Amygdala (tissue), 56 donors: ENCODE results near the gene SMARCAL1.

ENCODE experiments used
- DNase-seq, 56 donors: peaks; one replicate each; lab custom pipeline; 2025; lab: John Stamatoyannopoulos, UW

Gene SMARCAL1

DNA sequence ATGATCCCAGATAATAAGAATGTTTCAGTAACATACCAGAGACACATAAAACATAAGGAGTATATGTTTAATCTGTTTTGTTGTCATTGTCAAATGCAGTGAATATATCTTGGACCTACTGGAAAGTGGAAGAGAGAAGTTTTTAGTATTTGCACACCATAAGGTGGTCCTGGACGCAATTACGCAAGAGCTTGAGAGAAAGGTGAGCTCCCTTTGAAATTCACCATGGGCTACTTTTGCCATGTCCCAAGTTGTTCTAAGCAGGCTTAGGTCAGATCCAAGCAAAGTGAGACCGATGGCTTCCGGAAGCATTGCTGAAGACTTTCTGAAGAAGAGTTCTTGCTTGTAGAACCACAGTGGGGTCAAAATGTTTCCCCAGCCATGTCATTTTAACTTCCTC lies 55.6 kb downstream of the SMARCAL1 start:
- no peak for DNase-seq

DNA sequence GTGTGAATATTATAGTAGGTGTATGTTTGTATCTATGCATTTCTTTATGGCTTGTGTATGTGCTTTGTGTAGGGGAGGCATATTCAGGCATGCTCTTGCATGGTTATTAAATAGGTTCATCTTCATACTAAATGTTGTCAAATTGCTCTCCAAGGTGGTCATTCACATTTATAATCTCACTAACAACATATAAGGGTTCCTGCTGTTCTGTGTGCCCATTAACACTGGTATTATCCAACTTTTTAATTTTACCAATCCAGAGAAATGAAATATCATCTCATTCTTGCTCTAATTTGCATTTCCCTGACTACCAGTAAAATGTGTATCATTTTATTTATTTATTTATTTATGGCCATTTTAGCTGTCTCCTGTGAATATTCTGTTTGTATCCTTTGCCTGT lies 57.4 kb downstream of the SMARCAL1 start:
- no peak for DNase-seq

DNA sequence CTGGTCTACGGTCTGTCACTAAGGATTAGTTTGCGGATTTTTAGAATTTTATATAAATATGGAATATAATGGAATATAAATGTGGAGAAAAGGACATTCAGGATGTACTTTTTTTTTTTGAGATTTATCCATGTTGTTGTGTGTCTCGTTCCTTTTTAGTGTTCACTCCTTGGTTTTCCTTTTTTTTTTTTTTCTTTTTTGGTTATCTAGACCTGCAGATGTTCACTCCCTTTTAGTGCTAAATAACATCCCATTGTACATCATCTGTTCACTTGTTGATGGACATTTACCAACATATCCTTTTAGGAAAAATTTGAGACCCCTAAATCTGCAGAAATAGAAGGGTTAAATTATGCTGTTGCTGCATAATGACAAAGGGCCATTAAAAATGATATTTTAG lies 60.9 kb downstream of the SMARCAL1 start:
- DNase-seq: no peak

DNA sequence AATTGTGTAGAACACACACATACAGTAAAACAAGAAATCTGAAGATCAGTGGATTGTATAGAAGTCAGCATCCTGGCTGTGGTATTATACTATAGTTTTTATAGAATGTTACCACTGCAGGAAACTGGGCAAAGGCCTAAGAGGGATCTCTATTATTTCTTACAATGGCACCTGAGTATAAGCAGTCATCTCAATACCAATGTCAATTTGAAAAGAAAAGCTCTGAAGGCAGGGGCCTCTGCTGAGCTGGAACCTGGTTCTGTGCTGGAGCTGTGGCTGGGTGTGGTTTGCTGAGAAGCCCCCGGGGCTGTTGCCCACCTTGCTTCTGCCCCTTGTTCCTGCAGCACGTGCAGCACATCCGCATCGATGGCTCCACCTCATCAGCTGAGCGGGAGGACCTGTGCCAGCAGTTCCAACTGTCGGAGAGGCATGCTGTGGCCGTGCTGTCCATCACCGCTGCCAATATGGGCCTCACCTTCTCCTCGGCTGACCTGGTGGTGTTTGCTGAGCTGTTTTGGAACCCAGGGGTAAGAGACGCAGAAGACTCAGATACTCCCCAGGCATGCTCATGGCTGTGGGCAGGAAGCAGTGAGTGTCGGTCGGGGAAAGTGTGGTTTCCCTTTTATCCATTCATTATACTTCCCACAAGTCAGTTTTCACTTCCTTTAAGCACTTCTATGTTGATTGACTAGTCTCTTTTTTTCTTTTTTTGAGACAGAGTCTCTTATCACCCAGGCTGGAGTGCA lies 62.8 kb downstream of the SMARCAL1 start:
- peak in 1 of 56 donors; percentile 5 for DNase-seq

DNA sequence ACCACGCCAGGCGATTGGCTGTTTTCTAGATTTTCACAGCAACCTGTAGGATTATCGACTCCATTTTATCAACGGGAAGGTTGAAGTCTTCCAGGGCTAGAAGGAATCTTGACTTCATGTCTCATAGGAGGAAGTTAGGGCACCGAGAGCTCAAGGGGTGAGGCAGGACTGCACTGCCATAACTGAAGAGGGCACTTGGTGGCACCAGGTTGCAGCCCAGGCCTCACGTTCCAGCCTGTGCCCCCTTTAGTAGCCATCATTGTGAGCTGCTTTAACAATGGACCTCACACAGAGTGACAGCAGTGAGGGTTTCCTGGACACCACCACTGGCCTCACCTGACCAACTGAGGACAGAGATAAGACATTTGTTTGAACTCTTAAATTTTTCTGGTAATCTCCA lies 63.5 kb downstream of the SMARCAL1 start:
- DNase-seq: no peak

DNA sequence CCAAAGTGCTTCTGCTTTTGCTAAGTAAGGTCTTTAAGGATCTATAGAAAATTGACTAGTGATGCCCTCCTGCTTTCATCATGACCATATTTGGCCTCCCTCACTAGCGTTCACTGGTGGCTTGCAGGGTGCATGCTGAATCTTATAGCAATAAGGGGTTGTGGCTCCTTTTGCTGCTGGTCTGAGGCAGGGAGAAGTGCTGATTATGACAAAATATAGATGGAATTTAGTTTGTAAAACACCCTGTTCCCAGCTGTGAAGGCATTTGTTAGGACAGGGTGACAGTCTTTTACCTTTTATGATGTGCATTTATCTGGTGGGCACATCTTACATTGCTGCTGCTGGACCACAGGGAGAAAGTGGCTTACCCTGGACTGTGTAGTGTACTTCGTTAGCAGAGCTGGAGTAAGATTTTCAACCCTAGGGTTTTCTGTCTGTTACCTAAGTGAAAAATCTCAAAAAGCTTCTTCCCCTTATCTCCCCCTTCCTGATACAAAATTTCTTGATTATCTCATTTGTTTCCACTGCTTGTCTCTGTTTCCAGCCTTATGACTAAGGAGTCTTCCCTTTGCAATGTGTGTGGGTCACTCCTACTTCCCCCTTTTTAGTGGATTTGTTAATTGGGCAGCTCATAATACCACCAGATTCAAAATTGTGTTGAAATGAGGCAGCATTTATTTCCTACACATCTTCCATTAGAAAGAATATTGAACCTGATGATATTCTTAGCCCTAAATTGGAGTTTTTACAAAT lies 65.2 kb downstream of the SMARCAL1 start:
- DNase-seq: no peak

DNA sequence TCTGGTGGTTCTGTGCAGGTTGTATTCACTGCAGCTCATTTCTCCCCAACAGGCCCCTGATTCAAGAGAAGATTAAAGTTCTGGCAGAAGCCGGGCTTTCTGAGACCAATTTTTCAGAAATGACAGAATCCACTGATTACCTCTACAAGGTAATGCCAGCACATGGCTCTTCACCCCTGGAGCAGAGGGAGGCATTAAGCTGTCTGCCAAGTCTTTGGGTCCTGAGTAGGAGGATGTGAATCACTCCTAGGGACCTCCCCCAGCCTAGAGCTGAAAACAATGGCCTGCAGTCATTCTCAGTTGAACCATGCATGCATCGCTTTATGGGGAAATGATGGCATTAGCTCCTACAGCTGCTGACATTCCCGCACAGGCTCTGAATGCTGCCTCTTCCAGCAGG lies 65.9 kb downstream of the SMARCAL1 start:
- peak in 9 of 56 donors; percentile 15 to 45 (median 28) for DNase-seq

DNA sequence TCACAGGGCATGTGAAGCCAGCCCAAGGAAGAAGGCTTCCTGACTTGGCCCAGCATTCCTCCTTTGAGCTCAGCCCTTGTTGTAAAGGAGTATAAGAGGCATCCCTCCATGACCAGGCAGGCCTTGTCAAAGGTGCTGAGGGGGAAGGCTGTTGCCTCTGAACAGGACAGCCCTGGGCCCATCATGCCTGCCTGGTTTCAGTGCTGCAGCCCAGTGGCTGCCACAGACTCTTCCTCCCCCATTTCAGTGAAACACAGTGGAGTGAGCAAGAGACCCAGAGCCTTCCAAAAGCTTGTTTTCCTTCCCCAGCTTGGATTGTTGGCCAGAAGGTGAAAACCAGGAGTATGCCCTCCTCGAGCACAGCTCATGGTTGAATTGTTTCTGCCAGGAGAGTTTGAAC lies 66.5 kb downstream of the SMARCAL1 start:
- no peak for DNase-seq

DNA sequence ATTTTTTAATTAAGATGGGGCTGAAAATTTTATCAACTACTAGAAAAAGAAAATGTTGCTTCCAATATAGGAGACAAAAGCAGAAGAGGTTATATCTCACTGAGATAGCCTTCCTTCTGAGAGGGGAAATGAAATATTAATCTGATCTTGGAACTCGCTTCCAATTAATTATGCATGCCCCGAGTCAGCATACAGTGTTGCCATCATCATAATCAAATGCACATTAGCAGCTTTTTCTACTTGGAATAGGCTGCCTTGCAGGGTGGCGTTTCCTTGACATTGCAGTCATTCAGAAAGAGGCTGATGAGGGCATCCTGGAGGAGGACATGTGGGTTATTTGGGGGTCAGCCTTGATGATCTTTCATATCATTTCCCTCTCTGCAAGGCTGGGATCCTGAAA lies 67.9 kb downstream of the SMARCAL1 start:
- DNase-seq: no peak

DNA sequence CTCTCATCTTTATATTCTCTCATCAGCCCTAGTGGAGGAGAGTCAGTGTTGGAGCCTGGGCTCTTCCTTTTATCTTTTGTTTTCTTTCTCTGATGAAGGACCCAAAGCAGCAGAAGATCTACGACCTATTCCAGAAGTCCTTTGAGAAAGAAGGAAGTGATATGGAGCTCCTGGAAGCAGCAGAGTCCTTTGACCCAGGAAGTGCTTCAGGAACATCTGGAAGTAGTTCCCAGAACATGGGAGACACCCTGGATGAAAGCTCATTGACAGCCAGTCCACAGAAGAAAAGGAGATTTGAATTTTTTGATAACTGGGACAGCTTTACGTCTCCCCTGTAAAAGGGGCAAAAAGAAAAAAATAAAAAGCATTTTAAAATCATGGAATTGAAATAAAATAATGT lies 70.4 kb downstream of the SMARCAL1 start:
- DNase-seq: no peak

DNA sequence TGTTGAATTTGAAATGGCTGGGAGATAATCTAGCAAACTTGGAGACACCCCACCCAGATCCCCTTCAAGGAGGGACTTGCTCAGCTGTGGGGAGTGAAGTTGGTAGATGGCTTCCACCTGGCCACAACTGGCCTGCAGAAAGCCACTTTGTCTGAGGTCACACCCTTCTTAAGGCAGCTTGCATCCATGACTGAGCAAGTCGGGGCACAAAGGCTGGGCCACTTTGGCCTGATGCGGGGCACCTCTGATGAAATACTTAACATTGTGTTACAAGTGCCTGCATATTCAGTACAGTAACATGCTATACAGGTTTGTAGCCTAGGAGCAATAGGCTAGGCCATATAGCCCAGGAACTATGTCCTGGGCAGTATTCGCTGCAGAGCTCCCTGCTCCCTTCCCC lies 73.0 kb downstream of the SMARCAL1 start:
- no peak for DNase-seq

DNA sequence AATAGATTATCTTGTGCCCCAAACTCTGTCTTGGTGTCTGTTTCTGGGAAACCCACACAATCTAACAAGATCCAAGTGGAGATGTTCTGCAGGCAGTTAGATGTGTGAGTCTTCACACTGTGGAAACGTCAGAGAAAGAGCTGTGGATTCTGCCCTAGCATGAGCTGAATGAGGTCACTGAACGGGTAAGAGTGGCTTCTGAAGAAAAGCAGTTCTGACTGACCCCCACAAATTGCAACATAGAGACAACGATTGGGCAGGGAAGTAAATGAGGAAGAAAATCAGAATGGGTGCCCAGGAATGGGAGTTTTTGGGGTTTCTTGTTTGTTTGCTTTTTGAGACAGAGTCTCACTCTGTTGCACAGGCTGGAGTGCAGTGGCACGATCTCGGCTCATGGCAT lies 73.5 kb downstream of the SMARCAL1 start:
- DNase-seq: no peak

DNA sequence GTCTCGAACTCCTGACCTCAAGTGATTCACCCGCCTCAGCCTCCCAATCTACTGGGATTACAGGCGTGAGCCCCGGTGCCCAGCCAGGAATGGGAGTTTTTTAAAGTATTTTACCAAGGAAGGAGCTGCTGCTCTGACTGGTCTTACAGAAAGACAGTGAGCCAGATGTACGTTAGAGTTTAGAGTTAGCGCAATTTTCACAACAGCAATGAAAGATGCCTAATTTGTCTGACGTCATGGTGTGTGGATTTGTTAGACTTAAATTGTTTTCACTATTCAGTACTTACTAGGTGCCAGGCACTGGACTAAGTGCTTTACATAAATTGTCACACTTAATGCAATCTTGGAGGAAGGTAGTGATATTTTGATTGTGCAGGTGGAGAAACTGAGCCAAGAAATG lies 74.0 kb downstream of the SMARCAL1 start:
- DNase-seq: no peak

DNA sequence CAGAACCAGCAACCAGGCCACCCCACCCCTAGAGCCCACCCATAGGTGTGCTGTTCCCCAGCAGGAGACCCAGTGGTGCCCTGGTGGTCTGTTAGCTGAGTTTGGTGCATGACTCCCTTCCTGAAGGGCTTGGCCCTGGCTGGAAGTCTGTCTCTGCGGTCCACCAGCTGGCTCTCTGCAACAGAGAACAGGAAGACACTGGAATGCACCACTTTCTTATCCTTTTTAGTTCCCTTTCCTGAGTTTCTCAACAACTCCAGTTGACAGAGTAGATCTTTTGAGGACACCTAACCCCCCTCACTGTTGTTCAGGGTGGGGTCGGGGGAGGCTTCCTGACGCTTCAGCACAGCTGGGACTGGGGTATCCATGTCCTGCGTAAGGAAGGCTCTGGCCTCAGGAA lies 74.4 kb downstream of the SMARCAL1 start:
- peak in 1 of 56 donors; percentile 5 for DNase-seq

DNA sequence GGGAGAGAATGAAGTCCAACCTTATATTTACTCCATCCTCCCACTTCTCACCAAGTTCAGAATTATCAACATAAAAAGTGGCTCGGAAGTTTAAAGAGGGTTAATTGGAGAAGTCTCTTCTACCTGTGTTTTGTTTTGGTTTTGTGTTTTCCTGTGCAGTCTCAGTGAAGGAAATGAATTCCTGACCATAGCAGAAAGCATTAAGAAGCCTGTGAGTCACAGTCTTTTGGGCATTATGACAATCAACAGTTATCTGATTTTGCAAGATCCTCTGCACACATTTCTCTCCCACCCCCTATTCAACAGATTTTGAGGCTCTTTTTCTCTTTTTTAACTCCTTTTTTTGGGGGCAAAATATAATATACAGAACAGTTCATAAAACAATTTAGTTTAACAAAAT lies 77.8 kb downstream of the SMARCAL1 start:
- no peak for DNase-seq

DNA sequence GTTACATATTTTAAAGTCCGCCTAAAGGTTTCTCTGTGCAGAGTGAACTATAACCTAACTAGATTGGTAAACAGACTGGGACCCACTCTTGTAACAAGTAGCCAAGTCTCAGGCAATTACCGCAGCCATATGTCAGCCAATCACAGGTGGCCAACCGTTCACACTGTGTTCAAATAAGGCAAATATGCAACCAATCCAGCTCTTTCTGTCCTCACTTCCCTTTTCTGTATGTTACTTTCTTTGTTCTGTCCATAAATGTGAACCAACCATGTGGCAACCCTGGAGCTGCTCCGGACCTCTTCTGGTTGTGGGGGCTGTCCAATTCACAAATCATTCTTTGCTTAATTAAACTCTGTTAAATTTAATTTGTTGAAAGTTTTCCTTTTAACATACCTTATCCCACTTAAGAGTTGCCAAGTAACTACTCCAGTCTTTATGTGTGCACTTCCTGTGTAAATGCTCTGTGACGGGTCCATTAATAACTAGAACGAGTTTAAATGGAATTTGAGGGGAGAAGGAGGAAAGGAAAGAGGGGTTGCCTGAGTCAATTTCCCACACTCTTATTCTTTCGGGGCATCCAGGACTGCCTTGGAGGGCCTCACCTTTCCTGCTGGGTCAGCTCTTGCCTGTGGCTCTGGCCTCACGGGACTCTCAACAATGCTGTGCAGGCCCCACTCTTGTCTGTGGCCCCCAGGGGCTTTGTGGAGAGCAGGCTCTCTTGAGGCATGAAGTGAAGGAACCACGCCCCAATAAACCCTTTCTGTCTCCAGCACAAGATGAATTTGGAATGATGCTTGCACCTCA lies 79.7 kb downstream of the SMARCAL1 start:
- no peak for DNase-seq

DNA sequence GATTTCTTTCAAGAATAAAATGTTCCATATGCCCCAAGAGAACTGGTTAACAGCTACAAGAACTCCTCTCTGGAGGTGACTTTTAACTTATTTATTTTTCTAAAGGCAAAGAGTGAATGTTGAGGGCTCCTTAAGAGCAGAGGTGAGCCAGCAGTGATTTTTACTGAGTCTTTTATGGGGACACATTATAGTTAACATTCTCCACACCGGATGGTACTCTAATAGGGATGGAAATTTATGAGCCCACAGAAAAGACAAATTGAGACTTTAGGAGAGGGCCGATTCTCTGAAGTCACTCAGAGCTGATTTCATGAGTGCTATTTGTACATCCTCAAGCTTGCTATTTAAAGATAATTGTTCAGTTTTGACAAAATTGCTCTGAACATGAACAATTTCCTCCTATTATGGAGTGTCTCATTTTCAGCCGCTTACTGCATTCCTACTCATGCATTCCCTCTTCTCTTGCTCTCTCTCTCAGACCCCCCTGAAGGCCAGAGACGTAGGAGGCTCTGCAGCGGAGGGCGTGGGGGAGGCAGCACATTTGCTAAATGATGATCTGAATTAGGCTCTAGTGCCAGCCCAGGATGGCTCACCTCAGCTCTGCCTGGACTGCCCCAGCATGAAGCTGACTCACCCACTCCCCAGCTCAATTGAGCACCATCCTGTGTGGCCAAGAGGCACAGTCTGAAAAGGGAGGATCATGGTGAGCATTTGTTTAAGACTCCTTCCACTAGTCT lies 80.5 kb downstream of the SMARCAL1 start:
- peak in 13 of 56 donors; percentile 9 to 47 (median 18) for DNase-seq

DNA sequence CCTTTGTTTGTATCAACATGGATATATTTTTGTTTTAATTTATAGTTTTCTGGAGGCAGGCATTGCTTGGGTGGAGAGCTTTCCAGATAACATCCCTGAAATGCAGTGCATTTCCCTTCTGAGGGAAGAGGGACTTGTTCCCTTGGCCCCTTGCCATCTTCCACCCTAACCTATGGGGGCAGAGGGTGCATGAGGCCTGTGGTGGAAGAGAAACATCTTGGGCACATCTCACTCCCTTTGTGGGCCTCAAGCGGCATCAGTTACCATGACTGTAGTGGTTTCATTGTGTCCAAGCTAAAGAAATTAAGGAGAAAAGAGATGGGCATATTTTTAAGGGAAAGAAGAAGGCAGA lies 81.0 kb downstream of the SMARCAL1 start:
- no peak for DNase-seq

DNA sequence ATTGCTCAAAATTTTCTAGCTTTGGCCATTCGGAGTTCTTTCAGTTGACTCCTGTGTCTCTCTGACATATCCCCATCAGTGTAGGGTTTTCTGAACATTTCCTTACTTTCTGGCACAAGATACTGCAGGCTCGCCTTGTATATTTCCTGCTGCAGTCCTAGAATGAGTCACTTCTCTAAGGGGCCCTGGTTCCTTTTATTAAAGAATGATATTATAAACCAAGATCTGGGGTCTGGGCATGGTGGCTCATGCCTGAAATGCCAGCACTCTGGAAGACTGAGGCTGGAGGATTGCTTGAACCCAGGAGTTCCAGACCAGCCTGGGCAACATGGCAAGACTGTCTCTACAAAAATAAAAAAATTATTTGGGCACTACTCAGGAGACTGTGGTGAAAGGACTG lies 83.4 kb downstream of the SMARCAL1 start:
- no peak for DNase-seq

DNA sequence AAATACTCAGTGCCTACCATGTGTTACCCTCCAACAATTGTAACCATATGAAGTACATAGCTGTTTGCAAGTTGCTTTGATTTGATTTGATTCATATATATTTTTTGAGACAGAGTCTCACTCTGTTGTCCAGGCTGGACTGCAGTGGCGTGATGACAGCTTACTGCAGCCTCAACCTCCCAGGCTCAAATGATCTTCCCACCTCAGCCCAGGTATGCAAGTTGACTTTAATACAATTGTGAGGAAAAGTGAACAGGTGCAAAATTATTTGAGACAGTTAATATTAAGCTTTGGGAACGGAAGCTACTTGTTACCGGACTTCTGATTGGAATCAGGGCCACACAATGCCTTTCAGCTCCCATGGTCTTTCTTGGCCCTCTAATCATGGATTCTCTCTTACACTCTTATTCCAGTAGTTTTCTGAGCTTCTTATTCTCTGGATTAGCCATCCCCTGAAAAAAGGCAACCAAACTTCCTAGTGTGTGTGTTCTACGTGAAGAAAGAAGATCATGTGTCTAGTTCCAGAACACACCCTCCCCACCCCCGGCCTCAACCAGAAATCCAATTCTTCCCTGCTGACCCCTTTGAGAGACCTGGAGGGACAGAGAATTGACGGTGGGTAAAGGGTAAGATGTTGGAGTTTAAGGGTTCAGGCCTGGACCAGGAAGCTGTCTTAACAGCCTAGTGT lies 85.2 kb downstream of the SMARCAL1 start:
- no peak for DNase-seq
